HEK293 (cell line): ENCODE measurements around the gene MRPL55.

Experiments used
- CTCF ChIP-seq: fragments of 450-650 bp; formaldehyde crosslinking; IDR thresholded peaks from 2 replicates; pipeline ENCODE4 v1.5.1; 2016; ENCODE audit warnings: missing biosample characterization, missing genetic modification characterization
- PBX3 ChIP-seq: sonication (generic); formaldehyde crosslinking; IDR thresholded peaks from 2 replicates; pipeline ENCODE4 v1.8.1; 2022; ENCODE audit warnings: mild to moderate bottlenecking, moderate library complexity, missing genetic modification reagents
- PRDM1 ChIP-seq: fragments of 450-650 bp; formaldehyde crosslinking; IDR thresholded peaks from 2 replicates; pipeline ENCODE4; 2016; ENCODE audit warnings: missing biosample characterization, missing genetic modification characterization
- ZBTB26 ChIP-seq: fragments of 450-650 bp; formaldehyde crosslinking; optimal IDR thresholded peaks from 2 replicates; pipeline ENCODE3; 2016; ENCODE audit warnings: missing biosample characterization, mild to moderate bottlenecking, missing genetic modification characterization
- ZBTB7A ChIP-seq: fragments of 450-650 bp; formaldehyde crosslinking; IDR thresholded peaks from 2 replicates; pipeline ENCODE4 v1.5.1; 2016; ENCODE audit warnings: low read depth, missing biosample characterization, missing genetic modification characterization
- ZNF510 ChIP-seq: fragments of 450-650 bp; formaldehyde crosslinking; IDR thresholded peaks from 2 replicates; pipeline ENCODE4 v1.5.1; 2018; ENCODE audit warnings: mild to moderate bottlenecking, missing genetic modification characterization, missing biosample characterization; ENCODE audit not compliant: insufficient replicate concordance
- ZNF660 ChIP-seq: fragments of 450-650 bp; IDR thresholded peaks from 2 replicates; pipeline ENCODE4 v1.5.1; 2018; ENCODE audit warnings: missing biosample characterization, mild to moderate bottlenecking, missing genetic modification characterization
- ZNF776 ChIP-seq: fragments of 450-650 bp; formaldehyde crosslinking; IDR thresholded peaks from 2 replicates; pipeline ENCODE4 v1.5.0; 2017; ENCODE audit warnings: missing biosample characterization, missing genetic modification characterization, borderline replicate concordance
- ZSCAN23 ChIP-seq: fragments of 450-650 bp; formaldehyde crosslinking; IDR thresholded peaks from 2 replicates; pipeline ENCODE4 v1.5.1; 2016; ENCODE audit warnings: missing biosample characterization, missing genetic modification characterization

- no peak for TF ChIP-seq CTCF (tag by site-specific recombination)
- no peak for TF ChIP-seq PBX3
- TF ChIP-seq ZBTB26 (tag by site-specific recombination): no peak
- no peak for TF ChIP-seq ZBTB7A (tag by site-specific recombination)
- TF ChIP-seq ZNF510 (tag by site-specific recombination): no peak
- TF ChIP-seq PRDM1 (tag by site-specific recombination): no peak
- TF ChIP-seq ZSCAN23: no peak
- TF ChIP-seq ZNF776 (tag by site-specific recombination): no peak
- TF ChIP-seq ZNF660: no peak
Measured at GRCh38 chr1:228063251-228064191, 45.6 kb downstream of the MRPL55 start.
